ENCODE data around the gene FAM216A. TPM values are rescaled to one million over a fixed set of nuclear protein-coding genes. Genes with fewer than 3 reads are reported as not detected.
A peak's percentile ranks its signal among the peaks of the same experiment; 100 is the strongest.
"Not testable (repeated sequence)": the region's sequence is repeated elsewhere in the genome, so short reads cannot be mapped to it uniquely, and the experiment has no call there.

Gene FAM216A, protein sequence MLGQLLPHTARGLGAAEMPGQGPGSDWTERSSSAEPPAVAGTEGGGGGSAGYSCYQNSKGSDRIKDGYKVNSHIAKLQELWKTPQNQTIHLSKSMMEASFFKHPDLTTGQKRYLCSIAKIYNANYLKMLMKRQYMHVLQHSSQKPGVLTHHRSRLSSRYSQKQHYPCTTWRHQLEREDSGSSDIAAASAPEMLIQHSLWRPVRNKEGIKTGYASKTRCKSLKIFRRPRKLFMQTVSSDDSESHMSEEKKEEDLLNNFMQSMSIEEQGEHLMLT
- total RNA-seq = 4.2 TPM
- long read RNA-seq, transcript FAM216A-201 (7 exons, 1,582 nt) = major isoform, 10 of 11 reads
- long read RNA-seq, partial matches to known transcripts = 0 of 11 reads
- long read RNA-seq, other reads (novel, unspliced or antisense) = 1 of 11 reads

DNA sequence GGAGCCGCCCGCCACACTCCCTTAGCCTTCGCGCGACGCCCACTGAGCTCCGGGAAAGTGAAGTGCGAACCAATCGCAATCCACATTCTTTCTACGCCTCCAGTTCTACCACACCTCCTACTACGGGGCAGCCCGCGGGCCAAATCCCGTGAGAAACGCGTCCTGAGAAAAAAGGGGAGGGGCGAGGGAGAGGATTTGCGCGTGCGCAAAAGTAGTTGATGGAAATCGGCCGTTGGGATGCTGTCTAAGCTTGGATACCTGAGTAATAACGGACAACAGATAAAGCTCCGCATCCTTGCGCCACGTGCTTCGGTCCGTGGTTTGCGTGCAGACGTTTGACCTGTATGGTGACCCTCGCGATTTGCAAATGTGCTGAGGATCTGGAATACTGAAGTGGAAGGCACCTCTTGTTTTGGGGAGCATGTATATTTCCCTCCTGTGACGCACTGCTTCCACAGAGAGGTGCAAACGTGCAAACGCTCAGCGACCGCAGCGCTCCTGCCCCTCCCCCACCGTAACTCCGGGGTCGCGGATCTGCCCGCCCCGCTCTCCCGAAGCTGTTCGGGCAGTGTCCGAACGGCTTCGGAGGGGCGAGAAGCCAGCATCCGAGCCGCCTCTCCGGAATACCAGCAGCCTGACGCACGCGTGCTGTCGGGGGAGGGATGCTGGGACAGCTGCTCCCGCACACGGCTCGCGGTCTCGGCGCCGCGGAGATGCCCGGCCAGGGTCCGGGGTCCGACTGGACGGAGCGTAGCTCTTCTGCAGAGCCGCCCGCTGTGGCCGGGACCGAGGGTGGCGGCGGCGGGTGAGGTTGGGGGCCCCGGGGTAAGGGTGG, at the start of gene FAM216A, which contains the start of gene GPN3:
Gene FAM216A (plus strand): TSS at position 632 of the 835 bp plus-strand sequence. CDS start 31 bp downstream, at position 663.
Gene GPN3 (minus strand): TSS at position 44 of the 835 bp plus-strand sequence. CDS start 54 bp downstream, outside the sequence.
- intact Hi-C loops (cut with micrococcal nuclease) = no loop called here

DNA sequence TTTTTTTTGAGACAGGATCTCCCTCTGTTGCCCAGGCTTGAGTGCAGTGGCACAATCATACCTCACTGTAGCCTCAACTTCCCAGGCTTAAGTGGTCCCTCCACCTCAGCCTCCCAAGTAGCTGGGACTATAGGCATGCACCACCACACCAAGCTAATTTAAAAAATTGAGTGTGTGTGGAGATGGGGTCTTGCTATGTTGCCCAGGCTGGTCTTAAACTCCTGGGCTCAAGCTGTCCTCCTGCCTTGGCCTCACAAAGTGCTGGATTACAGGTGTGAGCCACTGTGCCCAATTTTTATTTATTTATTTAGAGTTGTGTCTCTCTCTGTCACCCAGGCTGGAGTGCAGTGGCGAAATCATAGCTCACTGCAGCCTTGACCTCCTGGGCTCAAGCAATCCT, 48.0 kb upstream of the FAM216A start:
- H3K9me3 ChIP-seq (replicated peaks); H3K4me1 ChIP-seq; H3K36me3 ChIP-seq; H3K27ac ChIP-seq (replicated peaks); H3K27me3 ChIP-seq (ENCODE audit: low read depth); intact Hi-C loops (cut with micrococcal nuclease); H3K4me3 ChIP-seq; DNase-seq: not testable (repeated sequence)

More for the DNA sequence above, at the start of gene FAM216A, which contains the start of gene GPN3:
- H3K9me3 ChIP-seq (replicated peaks) = no peaks in the 10 kb centered on the region
- no peaks in the 10 kb centered on the region for H3K27me3 ChIP-seq (ENCODE audit: low read depth)
- peaks cover 16% of the 10 kb centered on the region for H3K36me3 ChIP-seq
- H3K27ac ChIP-seq (replicated peaks) = peak within 1 kb of the TSS; percentile 97
- H3K4me3 ChIP-seq = peak within 1 kb of the TSS; percentile 93
- peaks cover 33% of the 10 kb centered on the region for H3K4me1 ChIP-seq
- TF ChIP-seq, protein P1, sequence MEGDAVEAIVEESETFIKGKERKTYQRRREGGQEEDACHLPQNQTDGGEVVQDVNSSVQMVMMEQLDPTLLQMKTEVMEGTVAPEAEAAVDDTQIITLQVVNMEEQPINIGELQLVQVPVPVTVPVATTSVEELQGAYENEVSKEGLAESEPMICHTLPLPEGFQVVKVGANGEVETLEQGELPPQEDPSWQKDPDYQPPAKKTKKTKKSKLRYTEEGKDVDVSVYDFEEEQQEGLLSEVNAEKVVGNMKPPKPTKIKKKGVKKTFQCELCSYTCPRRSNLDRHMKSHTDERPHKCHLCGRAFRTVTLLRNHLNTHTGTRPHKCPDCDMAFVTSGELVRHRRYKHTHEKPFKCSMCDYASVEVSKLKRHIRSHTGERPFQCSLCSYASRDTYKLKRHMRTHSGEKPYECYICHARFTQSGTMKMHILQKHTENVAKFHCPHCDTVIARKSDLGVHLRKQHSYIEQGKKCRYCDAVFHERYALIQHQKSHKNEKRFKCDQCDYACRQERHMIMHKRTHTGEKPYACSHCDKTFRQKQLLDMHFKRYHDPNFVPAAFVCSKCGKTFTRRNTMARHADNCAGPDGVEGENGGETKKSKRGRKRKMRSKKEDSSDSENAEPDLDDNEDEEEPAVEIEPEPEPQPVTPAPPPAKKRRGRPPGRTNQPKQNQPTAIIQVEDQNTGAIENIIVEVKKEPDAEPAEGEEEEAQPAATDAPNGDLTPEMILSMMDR (IDR thresholded peaks at IDR 0.05; ENCODE audit: borderline replicate concordance) = no peak
- peak; percentile 95 for DNase-seq

DNA sequence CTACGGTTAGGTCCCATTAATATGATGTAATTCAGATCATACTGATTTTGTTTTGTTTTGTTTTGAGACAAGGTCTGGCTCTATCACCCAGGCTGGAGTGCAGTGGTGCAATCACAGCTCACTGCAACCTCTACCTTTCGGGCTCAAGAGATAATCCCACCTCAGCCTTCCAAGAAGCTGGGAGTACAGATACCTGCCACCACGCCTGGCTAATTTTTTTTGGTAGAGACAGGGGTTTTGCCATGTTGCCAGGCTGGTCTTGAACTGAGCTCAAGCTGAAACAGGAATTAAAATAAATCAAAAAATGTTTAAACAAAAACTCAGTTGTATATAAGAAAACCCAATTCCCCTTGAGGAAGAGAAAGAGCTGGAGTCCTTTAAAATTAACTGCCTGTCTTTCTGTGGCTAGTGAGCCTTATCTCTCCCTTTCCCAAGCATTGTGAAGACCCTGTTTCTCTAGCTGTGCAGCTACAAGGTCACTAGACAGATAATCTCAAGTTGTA, 47.4 kb upstream of the FAM216A start:
- intact Hi-C loops (cut with micrococcal nuclease) = no loop called here
- Histone ChIP-seq H3K27ac (replicated peaks) (no peak overlapping the region), H3K36me3 (no peaks in the 10 kb centered on the region)

DNA sequence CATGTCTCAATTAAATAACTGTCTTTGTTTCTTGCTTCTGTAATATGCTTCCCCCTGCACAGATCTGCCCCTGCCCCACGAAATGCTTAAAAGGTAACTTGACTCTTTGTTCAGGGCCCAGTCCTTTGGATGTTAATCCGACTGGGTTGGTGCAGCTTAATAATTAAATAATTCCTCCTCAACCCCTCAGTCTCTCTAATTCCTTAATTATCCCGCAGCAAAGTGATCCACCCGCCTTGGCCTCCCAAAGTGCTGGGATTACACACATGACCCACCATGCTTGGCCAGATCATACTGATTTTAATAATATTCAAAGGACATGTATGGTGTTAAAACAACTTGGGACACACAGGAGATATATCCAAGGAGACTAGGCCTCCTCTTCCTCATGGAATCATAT, 46.9 kb upstream of the FAM216A start:
- TF ChIP-seq, protein P1 (IDR thresholded peaks at IDR 0.05; ENCODE audit: borderline replicate concordance) = no peak
- H3K4me3 ChIP-seq = no peak overlapping the region
- H3K36me3 ChIP-seq = no peaks in the 10 kb centered on the region
- H3K9me3 ChIP-seq (replicated peaks) = no peaks in the 10 kb centered on the region
- H3K27me3 ChIP-seq (ENCODE audit: low read depth) = no peaks in the 10 kb centered on the region
- no peaks in the 10 kb centered on the region for H3K4me1 ChIP-seq
- intact Hi-C loops (cut with micrococcal nuclease) = no loop called here
- H3K27ac ChIP-seq (replicated peaks) = no peak overlapping the region
- DNase-seq = no peak

More for the DNA sequence above, 47.4 kb upstream of the FAM216A start:
- H3K27me3 ChIP-seq (ENCODE audit: low read depth) = no peaks in the 10 kb centered on the region
- no peak for DNase-seq
- no peaks in the 10 kb centered on the region for H3K4me1 ChIP-seq
- no peaks in the 10 kb centered on the region for H3K9me3 ChIP-seq (replicated peaks)
- H3K4me3 ChIP-seq = no peak overlapping the region
- TF ChIP-seq, protein P1 (IDR thresholded peaks at IDR 0.05; ENCODE audit: borderline replicate concordance) = no peak

DNA sequence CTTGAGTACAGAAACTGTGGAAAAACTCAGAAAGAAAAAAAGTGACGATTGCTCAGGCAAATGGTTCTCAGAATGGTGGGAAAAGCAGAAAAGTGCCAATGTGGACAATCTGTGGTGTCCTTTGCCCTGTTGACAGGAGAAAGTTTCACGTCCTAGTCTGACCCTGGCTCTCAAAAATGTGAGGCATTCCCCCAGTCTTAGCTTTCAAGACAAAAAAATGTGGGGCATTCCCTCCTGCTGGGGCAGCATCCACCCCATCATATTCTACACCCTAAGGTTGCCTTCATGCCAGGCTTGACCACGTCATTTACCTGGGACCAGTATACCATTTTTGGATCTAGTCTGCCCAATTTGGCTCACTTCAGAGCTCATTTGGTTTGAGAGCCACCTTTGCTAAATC, 44.4 kb upstream of the FAM216A start:
- intact Hi-C loops (cut with micrococcal nuclease) = no loop called here
- no peak for DNase-seq
- Histone ChIP-seq H3K27me3 (ENCODE audit: low read depth) (no peaks in the 10 kb centered on the region), H3K4me1 (no peaks in the 10 kb centered on the region), H3K27ac (replicated peaks) (no peak overlapping the region), H3K4me3 (no peak overlapping the region), H3K36me3 (no peaks in the 10 kb centered on the region), H3K9me3 (replicated peaks) (no peaks in the 10 kb centered on the region)
- TF ChIP-seq, protein P1 (IDR thresholded peaks at IDR 0.05; ENCODE audit: borderline replicate concordance) = no peak
